ENCODE data around the gene UBA1. TPM values are rescaled to one million over a fixed set of nuclear protein-coding genes. Genes with fewer than 3 reads are reported as not detected.

Gene UBA1
- 67.5 and 88.3 TPM in 2 replicates for total RNA-seq (2014; rRNA removed; shearing (Covaris generic); ENCODE audit: low replicate concordance)

GRCh38 chrX:47193475-47194193 is at the start of gene UBA1:
Gene UBA1 (plus strand): TSS chrX:47193829. CDS start chrX:47198803, 4,974 bp downstream.
- in situ Hi-C loops (cut with HindIII; ENCODE audit: low pct_unique_long_range_greater_than_20kb, low sequenced_read_pairs): no loop called here
- DNase-seq (ENCODE audit: low read depth): peak; percentile 93

GRCh38 chrX:47143894-47144625 is 49.6 kb upstream of the UBA1 start:
- no peak for DNase-seq (ENCODE audit: low read depth)
- in situ Hi-C loops (cut with HindIII; ENCODE audit: low pct_unique_long_range_greater_than_20kb, low sequenced_read_pairs): no loop called here

- DNase-seq (ENCODE audit: low read depth): peak; percentile 93
- in situ Hi-C loops (cut with HindIII; ENCODE audit: low pct_unique_long_range_greater_than_20kb, low sequenced_read_pairs): no loop called here
These were observed 48.8 kb upstream of the UBA1 start, which contains the start of the genes NDUFB11 and RBM10 for GRCh38 chrX:47144626-47145394. Gene NDUFB11 (minus strand): TSS chrX:47144702. CDS start chrX:47144679, 23 bp downstream. Gene RBM10 (plus strand): TSS chrX:47145221. CDS start chrX:47147482, 2,261 bp downstream.

GRCh38 chrX:47145395-47146120 is 48.1 kb upstream of the UBA1 start:
- in situ Hi-C loops (cut with HindIII; ENCODE audit: low pct_unique_long_range_greater_than_20kb, low sequenced_read_pairs): no loop called here
- DNase-seq (ENCODE audit: low read depth): peak; percentile 10

GRCh38 chrX:47146121-47146935 is 47.3 kb upstream of the UBA1 start:
- in situ Hi-C loops (cut with HindIII; ENCODE audit: low pct_unique_long_range_greater_than_20kb, low sequenced_read_pairs): no loop called here
- DNase-seq (ENCODE audit: low read depth): no peak

GRCh38 chrX:47146936-47147859 is 46.4 kb upstream of the UBA1 start:
- in situ Hi-C loops (cut with HindIII; ENCODE audit: low pct_unique_long_range_greater_than_20kb, low sequenced_read_pairs): no loop called here
- no peak for DNase-seq (ENCODE audit: low read depth)

GRCh38 chrX:47148946-47149345 is 44.7 kb upstream of the UBA1 start:
- DNase-seq (ENCODE audit: low read depth): no peak
- in situ Hi-C loops (cut with HindIII; ENCODE audit: low pct_unique_long_range_greater_than_20kb, low sequenced_read_pairs): no loop called here

GRCh38 chrX:47151435-47151834 is 42.2 kb upstream of the UBA1 start:
- DNase-seq (ENCODE audit: low read depth): no peak
- in situ Hi-C loops (cut with HindIII; ENCODE audit: low pct_unique_long_range_greater_than_20kb, low sequenced_read_pairs): no loop called here

- DNase-seq (ENCODE audit: low read depth): no peak
- in situ Hi-C loops (cut with HindIII; ENCODE audit: low pct_unique_long_range_greater_than_20kb, low sequenced_read_pairs): no loop called here
These were observed 36.8 kb upstream of the UBA1 start for GRCh38 chrX:47156611-47157520.

GRCh38 chrX:47158131-47158530 is 35.5 kb upstream of the UBA1 start:
- no peak for DNase-seq (ENCODE audit: low read depth)
- in situ Hi-C loops (cut with HindIII; ENCODE audit: low pct_unique_long_range_greater_than_20kb, low sequenced_read_pairs): no loop called here

GRCh38 chrX:47158781-47159180 is 34.8 kb upstream of the UBA1 start:
- in situ Hi-C loops (cut with HindIII; ENCODE audit: low pct_unique_long_range_greater_than_20kb, low sequenced_read_pairs): no loop called here
- DNase-seq (ENCODE audit: low read depth): no peak

GRCh38 chrX:47160781-47161180 is 32.8 kb upstream of the UBA1 start:
- in situ Hi-C loops (cut with HindIII; ENCODE audit: low pct_unique_long_range_greater_than_20kb, low sequenced_read_pairs): no loop called here
- DNase-seq (ENCODE audit: low read depth): no peak

- no peak for DNase-seq (ENCODE audit: low read depth)
- in situ Hi-C loops (cut with HindIII; ENCODE audit: low pct_unique_long_range_greater_than_20kb, low sequenced_read_pairs): no loop called here
These were observed 30.6 kb upstream of the UBA1 start for GRCh38 chrX:47162927-47163583.

- no peak for DNase-seq (ENCODE audit: low read depth)
- in situ Hi-C loops (cut with HindIII; ENCODE audit: low pct_unique_long_range_greater_than_20kb, low sequenced_read_pairs): no loop called here
These were observed 29.2 kb upstream of the UBA1 start for GRCh38 chrX:47164420-47164819.

- DNase-seq (ENCODE audit: low read depth): no peak
- in situ Hi-C loops (cut with HindIII; ENCODE audit: low pct_unique_long_range_greater_than_20kb, low sequenced_read_pairs): no loop called here
These were observed 27.5 kb upstream of the UBA1 start for GRCh38 chrX:47166126-47166525.
